Pancreas (tissue), 10 donors: Measurements from ENCODE around the gene PTAFR. TPM values are rescaled to one million over a fixed set of nuclear protein-coding genes. Genes with fewer than 3 reads are reported as not detected.

ENCODE experiments used
- ATAC-seq, 4 donors: fragments of 200-7000 bp; cut with Tn5 transposase; one replicate each; pipeline versions ENCODE4 v1.8.0 to v1.9.1; 2020; ENCODE audit warnings: mild to moderate bottlenecking in 4 of 4, moderate library complexity in 4 of 4
- DNase-seq, 6 donors: peaks; one replicate each; pipeline ENCODE4 v3.0.0-alpha.2; 2020
- FAIRE-seq: peaks from 2 replicates; lab custom pipeline; 2012; peaks lifted over from hg19 to GRCh38; lab: Jason Lieb, UNC
- H3K27ac ChIP-seq, 4 donors: fragments of 200-600 bp; sonication (generic); 1 replicate in 3 of 4; 2 replicates in 1 of 4; pipeline versions ENCODE4 v1.5.0 to v1.8.0; 2020
- H3K27me3 ChIP-seq, 4 donors: fragments of 200-600 bp; one replicate each; pipeline ENCODE4 v1.8.0; 2021
- H3K36me3 ChIP-seq, 3 donors: fragments of 200-600 bp; sonication (generic) in 1 of 3; one replicate each; pipeline versions ENCODE4 v1.5.0 to v1.8.0; 2020 to 2021
- H3K4me1 ChIP-seq, 3 donors: fragments of 200-600 bp; one replicate each; pipeline ENCODE4 v1.8.0; 2021
- H3K4me3 ChIP-seq, 4 donors: fragments of 200-600 bp; sonication (generic) in 2 of 4; one replicate each; pipeline versions ENCODE4 v1.5.0 to v1.8.0; 2020 to 2021
- H3K9me3 ChIP-seq, 4 donors: fragments of 200-600 bp; one replicate each; pipeline ENCODE4 v1.8.0; 2021
- whole genome bisulfite sequencing, 2 donors: extraction: QIAGEN DNeasy Blood & Tissue Kit; methylation state at CpG; one replicate each; pipeline ENCODE4 v1.1.7; 2013; 5-methylcytosine and 5-hydroxymethylcytosine counted together
- intact Hi-C, 3 donors: fragments of 100-400 bp; cut with DNase I; formaldehyde crosslinking; loops; one replicate each; pipeline versions ENCODE4 v1.11.1 to v1.14.2; 2022
- polyA plus RNA-seq, 2 donors: library from polyadenylated mRNA; stranded (reverse); fragments of 200-250 nt; gene quantifications; one replicate each; pipeline ENCODE4 v1.2.3, GENCODE V29; 2013
- total RNA-seq, 6 donors: library from RNA; stranded (reverse); fragmentation: NEBNext Ultra II Directional in 4 of 6; extraction: Animal tissue kit (Norgen Biotek cat#: 25700) in 4 of 6; gene quantifications; one replicate each; pipeline versions ENCODE4 v1.2.1 to v1.2.4, GENCODE V29; 2021 to 2023
- TF ChIP-seq, protein P1 (sequence below), 4 donors: fragments of 200-600 bp; sonication (generic) in 3 of 4; IDR thresholded peaks; one replicate each; pipeline versions ENCODE4 v1.5.0 to v1.8.0; 2021; ENCODE audit warnings: antibody characterized with exemption in 4 of 4
- donor health status: healthy with polysubstance abuse.
- donor health status: DM: no; HTN: no; CAD: no; lungs with moderate emphysema.
- donor health status: DM: no; HTN: no; CAD: no.
- donor health status: control.
- donor health status: control.
- donor health status: Bipolar disorder and iron deficiency.
- donor health status: DM: yes; HTN: yes; CAD: no.
- donor health status: DM: no; HTN: no; CAD: no.
- donor health status: DM: no; HTN: no; CAD: no.
- donor health status: DM: yes; HTN: yes; CAD: no.

PTAFR gene
- total and polyA plus RNA-seq, 8 donors, result 0.37 to 13.7 (median 0.92) TPM

DNA sequence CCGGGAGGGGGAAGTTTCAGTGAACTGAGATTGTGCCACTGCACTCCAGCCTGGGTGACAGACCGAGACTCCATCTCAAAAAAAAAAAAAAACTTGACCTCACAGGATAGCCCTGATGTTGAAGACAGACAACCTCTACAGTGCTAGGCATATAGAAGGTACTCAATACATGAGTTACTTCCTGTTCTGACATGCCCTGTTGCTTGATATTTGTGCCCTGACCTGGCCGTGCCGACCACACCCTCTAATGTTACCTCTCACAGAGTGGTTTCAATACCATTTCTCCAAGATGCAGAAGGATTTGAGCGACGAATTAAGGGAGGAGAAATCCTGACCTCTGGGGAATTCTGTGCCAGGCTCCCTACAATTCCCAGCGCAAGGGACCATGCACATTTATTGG is 5.2 kb downstream of the PTAFR start:
- TF ChIP-seq, protein P1, sequence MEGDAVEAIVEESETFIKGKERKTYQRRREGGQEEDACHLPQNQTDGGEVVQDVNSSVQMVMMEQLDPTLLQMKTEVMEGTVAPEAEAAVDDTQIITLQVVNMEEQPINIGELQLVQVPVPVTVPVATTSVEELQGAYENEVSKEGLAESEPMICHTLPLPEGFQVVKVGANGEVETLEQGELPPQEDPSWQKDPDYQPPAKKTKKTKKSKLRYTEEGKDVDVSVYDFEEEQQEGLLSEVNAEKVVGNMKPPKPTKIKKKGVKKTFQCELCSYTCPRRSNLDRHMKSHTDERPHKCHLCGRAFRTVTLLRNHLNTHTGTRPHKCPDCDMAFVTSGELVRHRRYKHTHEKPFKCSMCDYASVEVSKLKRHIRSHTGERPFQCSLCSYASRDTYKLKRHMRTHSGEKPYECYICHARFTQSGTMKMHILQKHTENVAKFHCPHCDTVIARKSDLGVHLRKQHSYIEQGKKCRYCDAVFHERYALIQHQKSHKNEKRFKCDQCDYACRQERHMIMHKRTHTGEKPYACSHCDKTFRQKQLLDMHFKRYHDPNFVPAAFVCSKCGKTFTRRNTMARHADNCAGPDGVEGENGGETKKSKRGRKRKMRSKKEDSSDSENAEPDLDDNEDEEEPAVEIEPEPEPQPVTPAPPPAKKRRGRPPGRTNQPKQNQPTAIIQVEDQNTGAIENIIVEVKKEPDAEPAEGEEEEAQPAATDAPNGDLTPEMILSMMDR (IDR thresholded peaks at IDR 0.05), result no peak
- no peak overlapping the region for H3K27ac ChIP-seq
- no peak for FAIRE-seq
- no peaks in the 10 kb centered on the region for H3K9me3 ChIP-seq
- intact Hi-C loops, result no loop called here
- H3K4me1 ChIP-seq, result peaks cover 0 to 9% (median 0%) of the 10 kb centered on the region in 3 donors
- ATAC-seq, result no peak
- no peak overlapping the region for H3K4me3 ChIP-seq
- DNase-seq, result no peak
- no peaks in the 10 kb centered on the region for H3K36me3 ChIP-seq
- WGBS, 2 donors, result 87 to 93% methylated on average over 7 of the region's 7 CpGs
- H3K27me3 ChIP-seq, result no peaks in the 10 kb centered on the region

DNA sequence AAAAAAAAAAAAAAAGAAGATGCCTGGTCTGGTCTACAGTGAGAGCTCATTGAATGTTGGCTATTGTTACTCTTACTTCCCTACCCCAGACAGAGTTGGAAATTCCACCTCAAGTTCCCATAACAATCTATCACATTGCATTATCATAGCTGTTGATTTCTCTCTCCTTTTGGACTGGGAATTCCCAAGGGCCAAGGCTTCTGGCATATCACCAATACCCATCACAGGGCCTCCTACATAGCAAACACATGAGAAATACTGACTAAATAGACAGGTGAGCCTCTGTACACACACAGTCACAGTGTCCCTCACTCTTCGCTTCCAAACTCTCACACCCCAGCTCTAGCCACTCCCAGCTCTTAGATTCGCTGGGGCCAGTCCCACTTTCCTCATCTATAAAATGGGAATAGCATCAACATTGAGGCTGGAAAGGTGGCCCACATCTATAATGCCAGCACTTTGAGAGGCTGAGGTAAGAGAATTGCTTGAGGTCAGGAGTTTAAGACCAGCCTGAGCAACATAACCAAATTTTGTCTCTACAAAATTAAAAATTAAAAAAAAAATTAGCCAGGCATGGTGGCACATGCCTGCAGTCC is 6.4 kb downstream of the PTAFR start:
- intact Hi-C loops, result no loop called here

DNA sequence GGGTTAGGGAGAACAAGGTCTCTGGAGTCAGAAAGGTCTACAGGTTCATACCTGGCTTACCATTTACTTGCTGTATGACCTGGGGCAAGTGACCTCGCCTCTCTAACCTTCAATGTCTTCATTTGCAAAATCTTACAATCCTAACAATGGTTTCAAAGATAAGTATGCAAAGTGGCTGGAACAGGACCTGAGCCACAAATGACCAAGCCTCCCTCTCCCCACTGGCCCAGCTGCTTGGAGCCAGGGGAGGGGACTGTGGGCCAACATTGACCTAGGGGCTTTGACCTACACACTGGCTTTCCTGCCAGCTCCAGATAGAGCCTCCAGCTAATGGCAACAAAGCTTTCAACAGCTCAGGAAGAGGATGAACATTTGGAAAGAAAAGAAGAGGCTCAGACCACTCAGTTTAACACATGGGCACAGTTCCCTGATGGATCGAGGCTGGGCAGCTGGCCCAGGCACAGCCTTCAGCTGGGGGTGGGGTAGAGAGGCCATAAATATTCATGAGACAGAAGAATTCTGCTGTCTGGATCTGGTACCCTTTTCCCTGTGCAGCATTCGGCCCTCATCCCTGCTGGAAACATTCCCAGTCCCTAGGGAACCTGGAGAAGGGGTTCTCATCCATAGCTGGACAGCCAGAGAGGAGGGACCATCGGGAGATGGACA is 12.9 kb downstream of the PTAFR start:
- FAIRE-seq (no peak), ATAC-seq (peak in 3 of 4 donors; percentile 25 to 59 (median 43)), DNase-seq (no peak)
- Histone ChIP-seq H3K27ac (no peak overlapping the region), H3K4me1 (no peaks in the 10 kb centered on the region), H3K9me3 (no peaks in the 10 kb centered on the region), H3K27me3 (no peaks in the 10 kb centered on the region), H3K4me3 (no peak overlapping the region), H3K36me3 (no peaks in the 10 kb centered on the region)
- intact Hi-C loops, result no loop called here
- 43 to 46% methylated on average over 4 of the region's 4 CpGs for WGBS, 2 donors
- TF ChIP-seq, protein P1 (IDR thresholded peaks at IDR 0.05), result no peak

More for the DNA sequence above, 6.4 kb downstream of the PTAFR start:
- TF ChIP-seq, protein P1 (IDR thresholded peaks at IDR 0.05), result no peak
- 81 to 85% methylated on average over 2 of the region's 2 CpGs for WGBS, 2 donors
- Histone ChIP-seq H3K4me3 (no peak overlapping the region), H3K27me3 (no peaks in the 10 kb centered on the region), H3K36me3 (no peaks in the 10 kb centered on the region), H3K4me1 (peaks cover 0 to 9% (median 0%) of the 10 kb centered on the region in 3 donors), H3K9me3 (no peaks in the 10 kb centered on the region), H3K27ac (no peak overlapping the region)
- ATAC-seq (peak in 1 of 4 donors; percentile 40), DNase-seq (no peak), FAIRE-seq (no peak)

DNA sequence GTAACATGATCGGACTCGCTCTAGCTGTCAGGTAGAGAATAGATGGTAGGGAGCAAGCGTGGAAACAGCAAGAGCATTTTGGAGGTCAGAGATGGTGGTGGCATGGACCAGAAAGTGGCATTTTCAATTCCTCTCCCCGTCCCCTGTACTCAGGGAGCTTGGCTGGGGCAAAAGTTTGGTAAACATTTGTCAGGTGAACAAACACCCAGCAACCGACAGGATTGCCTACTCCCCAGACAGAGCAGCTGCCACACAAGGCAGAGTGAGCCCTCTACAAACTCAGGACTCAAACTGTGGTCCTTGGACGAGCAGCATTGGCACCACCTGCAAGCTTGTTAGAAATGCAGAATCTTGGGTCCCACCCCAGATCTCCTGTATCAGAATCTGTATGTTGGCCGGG is 14.3 kb downstream of the PTAFR start:
- 73 to 75% methylated on average over 7 of the region's 7 CpGs for WGBS, 2 donors
- FAIRE-seq (no peak), ATAC-seq (no peak), DNase-seq (no peak)
- H3K27ac ChIP-seq, result no peak overlapping the region
- H3K9me3 ChIP-seq, result no peaks in the 10 kb centered on the region
- no peaks in the 10 kb centered on the region for H3K36me3 ChIP-seq
- TF ChIP-seq, protein P1 (IDR thresholded peaks at IDR 0.05), result no peak
- no peaks in the 10 kb centered on the region for H3K4me1 ChIP-seq
- H3K27me3 ChIP-seq, result no peaks in the 10 kb centered on the region
- H3K4me3 ChIP-seq, result no peak overlapping the region
- intact Hi-C loops, result no loop called here

DNA sequence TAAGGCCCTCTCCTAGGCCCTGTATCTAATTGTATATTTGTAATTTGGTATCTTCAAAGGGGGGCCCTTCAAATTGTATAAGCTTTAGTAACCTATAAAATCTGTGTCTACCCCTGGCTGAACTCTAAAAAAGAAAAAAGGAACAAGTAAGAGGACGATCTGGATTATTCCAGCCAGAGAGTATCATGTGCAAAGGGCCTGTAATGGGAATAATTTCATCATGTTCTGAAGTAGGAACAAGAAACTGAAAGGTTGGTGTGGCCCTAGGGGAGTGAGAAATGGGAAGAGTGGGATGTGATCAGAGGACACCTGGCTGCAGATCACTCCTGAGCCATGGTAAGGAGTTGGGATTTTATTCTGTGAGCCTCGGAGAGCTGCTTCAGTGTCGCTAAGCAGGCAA is 14.7 kb downstream of the PTAFR start:
- TF ChIP-seq, protein P1 (IDR thresholded peaks at IDR 0.05), result no peak
- FAIRE-seq, result no peak
- Histone ChIP-seq H3K4me1 (no peaks in the 10 kb centered on the region), H3K9me3 (no peaks in the 10 kb centered on the region), H3K27me3 (no peaks in the 10 kb centered on the region), H3K27ac (no peak overlapping the region), H3K36me3 (no peaks in the 10 kb centered on the region), H3K4me3 (no peak overlapping the region)
- WGBS, 2 donors, result 80 to 92% methylated on average over 3 of the region's 3 CpGs
- DNase-seq, result no peak
- peak in 2 of 4 donors; percentile 28 to 32 for ATAC-seq
- intact Hi-C loops, result no loop called here
